Gastroesophageal sphincter (tissue), 4 donors: ENCODE measurements around the gene CYP4F22. TPM values are rescaled to one million over a fixed set of nuclear protein-coding genes. Genes with fewer than 3 reads are reported as not detected.

Experiments used
- ATAC-seq: fragments of 150-250 bp; one replicate; pipeline ENCODE4 v1.9.1; 2016; ENCODE audit warnings: mild to moderate bottlenecking, moderate library complexity
- H3K27ac ChIP-seq, 4 donors: fragments of 200-600 bp; sonication (generic) in 3 of 4; 1 replicate in 3 of 4; 2 replicates in 1 of 4; pipeline ENCODE4 v1.5.1; 2016 to 2019
- H3K27me3 ChIP-seq: fragments of 200-600 bp; sonication (generic); one replicate; pipeline ENCODE4 v1.5.1; 2019
- H3K36me3 ChIP-seq, 2 donors: fragments of 200-600 bp; sonication (generic); one replicate each; pipeline ENCODE4 v1.5.1; 2019; ENCODE audit warnings: control low read depth in 1 of 2
- H3K4me1 ChIP-seq, 3 donors: fragments of 200-600 bp; sonication (generic); 1 replicate in 2 of 3; 2 replicates in 1 of 3; pipeline ENCODE4 v1.5.1; 2016 to 2019; ENCODE audit warnings: control low read depth in 2 of 3
- H3K4me3 ChIP-seq, 2 donors: fragments of 200-600 bp; sonication (generic); one replicate each; pipeline ENCODE4 v1.5.1; 2019; ENCODE audit warnings: mild to moderate bottlenecking in 1 of 2, moderate library complexity in 1 of 2
- H3K9me3 ChIP-seq, 3 donors: fragments of 200-600 bp; sonication (generic); one replicate each; pipeline ENCODE4 v1.5.1; 2017 to 2019; ENCODE audit warnings: control low read depth in 2 of 3
- EP300 ChIP-seq: sonication (generic); formaldehyde crosslinking; IDR thresholded peaks from one replicate; pipeline ENCODE4 v1.6.1; 2017; ENCODE audit warnings: antibody characterized with exemption, mild to moderate bottlenecking
- POLR2A ChIP-seq, 2 donors: fragments of 450-650 bp; IDR thresholded peaks; one replicate each; pipeline ENCODE4 v1.6.1; 2017; ENCODE audit warnings: antibody characterized with exemption in 2 of 2, mild to moderate bottlenecking in 2 of 2, moderate library complexity in 1 of 2
- POLR2AphosphoS5 ChIP-seq: sonication (generic); formaldehyde crosslinking; IDR thresholded peaks from one replicate; pipeline ENCODE4 v1.6.1; 2017; ENCODE audit warnings: antibody characterized with exemption
- WGBS, 2 donors: methylation state at CpG; one replicate each; pipeline ENCODE4 v1.1.5; 2018; ENCODE audit warnings: low coverage in 1 of 2; 5-methylcytosine and 5-hydroxymethylcytosine counted together
- total RNA-seq, 4 donors: library from RNA; depleted of rRNA; stranded (reverse); fragments of >200 nt; gene quantifications; one replicate each; pipeline ENCODE4 v1.1.0, GENCODE V29; 2016
- TF ChIP-seq, protein P1 (sequence below), 4 experiments: fragments of 200-600 bp in 2 of 4; fragments of 450-650 bp in 2 of 4; sonication (generic) in 1 of 4; IDR thresholded peaks; one replicate each; pipeline ENCODE4 v1.5.1; 2017 to 2019; ENCODE audit warnings: antibody characterized with exemption in 4 of 4, mild to moderate bottlenecking in 2 of 4, moderate library complexity in 2 of 4

CYP4F22 gene
- total RNA-seq, 4 donors from 2014 or later: 0.19 to 0.47 (median 0.47) TPM; not detected in 1

GRCh38 chr19:15551293-15552004, 43.1 kb downstream of the CYP4F22 start:
- peak overlapping the region in 1 of 2 donors; percentile 31 for H3K4me3 ChIP-seq
- no peak for ATAC-seq
- no peak for TF ChIP-seq POLR2AphosphoS5
- WGBS, 2 donors: 8% methylated on average over 2 of the region's 40 CpGs; no CpG with 5 or more reads in 1 of the 2 donors
- no peaks in the 10 kb centered on the region for H3K9me3 ChIP-seq
- H3K4me1 ChIP-seq: peaks cover 0 to 28% (median 6%) of the 10 kb centered on the region in 3 donors
- H3K27ac ChIP-seq: no peak overlapping the region
- H3K27me3 ChIP-seq: peaks cover 90% of the 10 kb centered on the region
- H3K36me3 ChIP-seq: no peaks in the 10 kb centered on the region

DNA sequence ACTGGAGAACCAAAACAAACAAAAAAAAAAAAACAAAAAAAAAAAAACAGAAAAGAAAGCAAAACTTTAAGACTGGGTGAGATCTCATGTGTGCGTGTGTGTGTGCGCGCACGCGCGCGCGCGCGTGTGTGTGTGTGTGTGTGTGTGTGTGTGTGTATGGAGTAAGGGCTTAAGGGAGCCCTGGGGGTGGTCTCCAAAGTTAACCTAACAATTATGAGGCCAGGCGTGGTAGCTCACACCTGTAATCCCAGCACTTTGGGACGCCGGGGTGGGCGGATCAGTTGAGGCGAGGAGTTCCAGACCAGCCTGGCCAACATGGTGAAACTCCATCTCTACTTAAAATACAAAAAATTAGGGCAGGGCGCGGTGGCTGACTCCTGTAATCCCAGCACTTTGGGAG, 46.7 kb downstream of the CYP4F22 start:
- Histone ChIP-seq H3K27me3 (peaks cover 88% of the 10 kb centered on the region), H3K4me1 (peaks cover 0 to 32% (median 6%) of the 10 kb centered on the region in 3 donors), H3K27ac (no peak overlapping the region), H3K4me3 (no peak overlapping the region), H3K36me3 (no peaks in the 10 kb centered on the region), H3K9me3 (no peaks in the 10 kb centered on the region)
- TF ChIP-seq POLR2AphosphoS5 (no peak), EP300 (no peak), POLR2A (IDR thresholded peaks at IDR 0.05) (no peak)
- TF ChIP-seq, protein P1, sequence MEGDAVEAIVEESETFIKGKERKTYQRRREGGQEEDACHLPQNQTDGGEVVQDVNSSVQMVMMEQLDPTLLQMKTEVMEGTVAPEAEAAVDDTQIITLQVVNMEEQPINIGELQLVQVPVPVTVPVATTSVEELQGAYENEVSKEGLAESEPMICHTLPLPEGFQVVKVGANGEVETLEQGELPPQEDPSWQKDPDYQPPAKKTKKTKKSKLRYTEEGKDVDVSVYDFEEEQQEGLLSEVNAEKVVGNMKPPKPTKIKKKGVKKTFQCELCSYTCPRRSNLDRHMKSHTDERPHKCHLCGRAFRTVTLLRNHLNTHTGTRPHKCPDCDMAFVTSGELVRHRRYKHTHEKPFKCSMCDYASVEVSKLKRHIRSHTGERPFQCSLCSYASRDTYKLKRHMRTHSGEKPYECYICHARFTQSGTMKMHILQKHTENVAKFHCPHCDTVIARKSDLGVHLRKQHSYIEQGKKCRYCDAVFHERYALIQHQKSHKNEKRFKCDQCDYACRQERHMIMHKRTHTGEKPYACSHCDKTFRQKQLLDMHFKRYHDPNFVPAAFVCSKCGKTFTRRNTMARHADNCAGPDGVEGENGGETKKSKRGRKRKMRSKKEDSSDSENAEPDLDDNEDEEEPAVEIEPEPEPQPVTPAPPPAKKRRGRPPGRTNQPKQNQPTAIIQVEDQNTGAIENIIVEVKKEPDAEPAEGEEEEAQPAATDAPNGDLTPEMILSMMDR (IDR thresholded peaks at IDR 0.05): no peak
- no peak for ATAC-seq
- 60 to 61% methylated on average over 1 to 15 of the region's 17 CpGs for WGBS, 2 donors

GRCh38 chr19:15555759-15556633, 47.7 kb downstream of the CYP4F22 start:
- 1 to 2% methylated on average over 20 to 21 of the region's 49 CpGs for WGBS, 2 donors
- Histone ChIP-seq H3K36me3 (no peaks in the 10 kb centered on the region), H3K27me3 (peaks cover 88% of the 10 kb centered on the region), H3K9me3 (no peaks in the 10 kb centered on the region), H3K4me1 (peaks cover 0 to 25% (median 6%) of the 10 kb centered on the region in 3 donors), H3K4me3 (peak overlapping the region in 1 of 2 donors; percentile 37), H3K27ac (peak overlapping the region in 2 of 4 donors; percentile 27 to 61)
- TF ChIP-seq POLR2A (IDR thresholded peaks at IDR 0.05): no peak
- TF ChIP-seq, protein P1 (IDR thresholded peaks at IDR 0.05): peak in 3 of 4 experiments; percentile 79 to 88 (median 85)
- ATAC-seq: peak; percentile 92

DNA sequence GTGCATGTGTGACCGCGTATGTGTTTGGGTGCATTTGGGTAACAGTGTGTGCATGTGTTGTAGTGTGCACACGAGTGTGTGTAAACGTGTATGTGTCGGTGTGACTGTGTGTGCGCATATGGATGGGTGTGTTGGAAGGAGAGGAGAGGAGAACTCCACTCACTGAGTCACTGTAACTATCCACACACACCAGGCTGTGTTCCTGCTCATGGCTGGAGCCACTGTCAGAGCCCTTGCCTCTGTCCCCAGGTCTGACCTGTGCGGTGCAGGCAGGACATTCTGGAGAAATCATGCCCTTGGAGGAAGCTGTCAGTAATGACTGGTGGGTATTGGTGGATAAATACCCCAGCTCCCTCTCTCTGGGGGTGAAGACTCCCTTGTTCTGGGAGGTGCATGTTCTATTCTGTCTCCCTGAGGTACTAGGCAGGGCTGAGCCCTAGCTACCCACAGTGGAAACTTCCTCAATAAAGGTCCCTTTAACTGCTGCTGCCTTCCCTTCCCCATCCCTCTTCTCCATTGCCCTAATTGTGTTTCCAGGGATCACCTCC, 48.4 kb downstream of the CYP4F22 start:
- Histone ChIP-seq H3K9me3 (no peaks in the 10 kb centered on the region), H3K36me3 (no peaks in the 10 kb centered on the region), H3K4me1 (peaks cover 0 to 18% (median 6%) of the 10 kb centered on the region in 3 donors), H3K27ac (no peak overlapping the region), H3K27me3 (peaks cover 88% of the 10 kb centered on the region), H3K4me3 (no peak overlapping the region)
- 10% methylated on average over 2 of the region's 7 CpGs; no CpG with 5 or more reads in 1 of the 2 donors for WGBS, 2 donors
- no peak for TF ChIP-seq EP300
- TF ChIP-seq POLR2A (IDR thresholded peaks at IDR 0.05): no peak
- TF ChIP-seq, protein P1 (IDR thresholded peaks at IDR 0.05): no peak
- no peak for TF ChIP-seq POLR2AphosphoS5
- ATAC-seq: no peak

GRCh38 chr19:15557223-15557622, 48.9 kb downstream of the CYP4F22 start:
- TF ChIP-seq EP300 (no peak), POLR2A (IDR thresholded peaks at IDR 0.05) (no peak), POLR2AphosphoS5 (no peak)
- TF ChIP-seq, protein P1 (IDR thresholded peaks at IDR 0.05): no peak
- Histone ChIP-seq H3K27ac (no peak overlapping the region), H3K9me3 (no peaks in the 10 kb centered on the region), H3K27me3 (peaks cover 83% of the 10 kb centered on the region), H3K4me3 (no peak overlapping the region), H3K36me3 (no peaks in the 10 kb centered on the region), H3K4me1 (peaks cover 0 to 17% (median 6%) of the 10 kb centered on the region in 3 donors)
- no peak for ATAC-seq
- WGBS, 2 donors: 68 to 69% methylated on average over 1 to 4 of the region's 4 CpGs
